Panc1 (cell line): Measurements from ENCODE around the gene CELF2. TPM values are rescaled to one million over a fixed set of nuclear protein-coding genes. Genes with fewer than 3 reads are reported as not detected.

Source experiments
- ATAC-seq: fragments of 200-7000 bp; cut with Tn5 transposase; 2 replicates; pipeline ENCODE4 v1.9.1; 2020; ENCODE audit warnings: mild to moderate bottlenecking, moderate library complexity
- BruUV-seq: library from RNA; stranded (reverse); fragments of 400-500 nt; replicated peaks from 2 replicates; lab custom pipeline; 2021; lab: Mats Ljungman, UMichigan
- CTCF ChIA-PET: fragments of 300-600 bp; sonication (Branson Sonifier 250); formaldehyde crosslinking; loops from one replicate; lab custom pipeline; 2022; ENCODE audit warnings: antibody characterized with exemption; lab: Charles Lee
- POLR2A ChIA-PET: fragments of 300-600 bp; sonication (Branson Sonifier 250); formaldehyde crosslinking; loops from one replicate; lab custom pipeline; 2022; ENCODE audit warnings: antibody characterized with exemption; lab: Charles Lee
- DNase-seq: peaks from one replicate; pipeline ENCODE4 v3.0.0-alpha.2; 2010; ENCODE audit warnings: low read depth, low spot score
- H3K27ac ChIP-seq: 2 replicates; pipeline ENCODE4 v1.5.1; 2011; ENCODE audit warnings: mild to moderate bottlenecking, low read length, inconsistent platforms
- H3K27me3 ChIP-seq: fragments of 200-500 bp; sonication (Bioruptor generic); 2 replicates; pipeline ENCODE4 v1.6.0; 2014; ENCODE audit warnings: low read length, inconsistent platforms; ENCODE audit not compliant: control insufficient read depth, insufficient read depth
- H3K36me3 ChIP-seq: fragments of 200-500 bp; sonication (Bioruptor generic); 2 replicates; pipeline ENCODE4 v1.5.1; 2014; ENCODE audit warnings: inconsistent platforms, mild to moderate bottlenecking, low read length, moderate library complexity; ENCODE audit not compliant: control insufficient read depth, insufficient read depth
- H3K4me1 ChIP-seq: 2 replicates; pipeline ENCODE4 v1.5.1; 2011; ENCODE audit warnings: inconsistent platforms, mild to moderate bottlenecking, low read length, moderate library complexity; ENCODE audit not compliant: control insufficient read depth, insufficient read depth
- H3K4me3 ChIP-seq, 2 experiments: 2 replicates each; pipeline ENCODE4 v1.5.1; 2011 to 2012; ENCODE audit warnings: low read depth in 2 of 2, low read length in 2 of 2, mild to moderate bottlenecking in 2 of 2, inconsistent platforms in 1 of 2, moderate library complexity in 1 of 2
- H3K9me3 ChIP-seq: fragments of 200-500 bp; sonication (Bioruptor generic); 2 replicates; pipeline ENCODE4 v1.5.1; 2014; ENCODE audit warnings: low read depth, mild to moderate bottlenecking, inconsistent platforms, low read length, moderate library complexity; ENCODE audit not compliant: control insufficient read depth, insufficient read depth
- POLR2AphosphoS5 ChIP-seq: IDR thresholded peaks from 2 replicates; pipeline ENCODE4 v1.6.1; 2012; ENCODE audit warnings: mild to moderate bottlenecking, low read depth, low read length, moderate library complexity
- SIN3A ChIP-seq: IDR thresholded peaks from 2 replicates; pipeline ENCODE4 v1.6.1; 2012; ENCODE audit warnings: low read depth, mild to moderate bottlenecking, low read length, moderate library complexity, borderline replicate concordance; ENCODE audit not compliant: insufficient read depth
- TCF7L2 ChIP-seq: IDR thresholded peaks from 2 replicates; pipeline ENCODE4 v1.6.1; 2011; ENCODE audit warnings: mild to moderate bottlenecking, low read depth, low read length, inconsistent platforms
- in situ Hi-C: cut with HindIII; loops from 2 replicates; pipeline ENCODE4 v1.10.0; 2016; ENCODE audit warnings: low sequenced_read_pairs, low pct_unique_long_range_greater_than_20kb
- intact Hi-C: fragments of 100-400 bp; cut with micrococcal nuclease; formaldehyde crosslinking; loops from one replicate; pipeline ENCODE4 v1.10.0; 2022; ENCODE audit not compliant: unreplicated experiment
- total RNA-seq: library from RNA; stranded (reverse); gene quantifications from one replicate; pipeline ENCODE4 v1.2.1, GENCODE V29; 2021; ENCODE audit not compliant: unreplicated experiment
- TF ChIP-seq, protein P1 (sequence below): fragments of 450-650 bp; IDR thresholded peaks from 2 replicates; pipeline ENCODE4 v1.5.1; 2017; ENCODE audit warnings: mild to moderate bottlenecking
- TF ChIP-seq, protein P2 (sequence below), 2 experiments: IDR thresholded peaks; 2 replicates each; pipeline ENCODE4 v1.6.1; 2011 to 2012; ENCODE audit warnings: low read depth in 2 of 2, control low read depth in 1 of 2, low read length in 1 of 2, mild to moderate bottlenecking in 1 of 2, moderate library complexity in 1 of 2; ENCODE audit not compliant: insufficient read depth in 1 of 2

Gene CELF2
- total RNA-seq, 1 experiment from 2014 or later: 0.44 TPM

DNA sequence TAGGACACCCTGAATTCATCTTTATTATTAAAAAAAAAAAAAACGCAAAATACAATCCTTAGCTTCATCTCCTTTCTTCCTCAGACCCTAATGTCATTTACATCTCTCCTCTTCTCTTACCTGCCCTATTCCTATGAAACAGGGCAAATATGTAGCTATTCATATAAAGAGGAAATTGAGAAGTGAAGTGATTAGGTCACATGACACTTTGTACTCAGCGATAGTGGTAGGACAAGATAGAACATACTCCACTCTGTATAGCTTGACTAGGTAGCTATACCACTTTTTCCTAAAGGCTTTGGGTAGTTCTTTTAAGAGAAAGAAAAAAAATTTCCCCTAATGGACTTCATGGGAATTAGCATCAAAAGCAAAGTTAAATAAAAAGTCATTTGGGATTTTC is 6.2 kb upstream of the CELF2 start:
- in situ Hi-C loops: no loop called here
- no TSS peak for BruUV-seq
- no peaks in the 10 kb centered on the region for H3K9me3 ChIP-seq
- DNase-seq: no peak
- H3K27ac ChIP-seq: no peak overlapping the region
- H3K36me3 ChIP-seq: no peaks in the 10 kb centered on the region
- intact Hi-C loops: no loop called here
- TF ChIP-seq POLR2AphosphoS5 (no peak), SIN3A (no peak), TCF7L2 (no peak)
- TF ChIP-seq, protein P1, sequence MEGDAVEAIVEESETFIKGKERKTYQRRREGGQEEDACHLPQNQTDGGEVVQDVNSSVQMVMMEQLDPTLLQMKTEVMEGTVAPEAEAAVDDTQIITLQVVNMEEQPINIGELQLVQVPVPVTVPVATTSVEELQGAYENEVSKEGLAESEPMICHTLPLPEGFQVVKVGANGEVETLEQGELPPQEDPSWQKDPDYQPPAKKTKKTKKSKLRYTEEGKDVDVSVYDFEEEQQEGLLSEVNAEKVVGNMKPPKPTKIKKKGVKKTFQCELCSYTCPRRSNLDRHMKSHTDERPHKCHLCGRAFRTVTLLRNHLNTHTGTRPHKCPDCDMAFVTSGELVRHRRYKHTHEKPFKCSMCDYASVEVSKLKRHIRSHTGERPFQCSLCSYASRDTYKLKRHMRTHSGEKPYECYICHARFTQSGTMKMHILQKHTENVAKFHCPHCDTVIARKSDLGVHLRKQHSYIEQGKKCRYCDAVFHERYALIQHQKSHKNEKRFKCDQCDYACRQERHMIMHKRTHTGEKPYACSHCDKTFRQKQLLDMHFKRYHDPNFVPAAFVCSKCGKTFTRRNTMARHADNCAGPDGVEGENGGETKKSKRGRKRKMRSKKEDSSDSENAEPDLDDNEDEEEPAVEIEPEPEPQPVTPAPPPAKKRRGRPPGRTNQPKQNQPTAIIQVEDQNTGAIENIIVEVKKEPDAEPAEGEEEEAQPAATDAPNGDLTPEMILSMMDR: no peak
- TF ChIP-seq, protein P2, sequence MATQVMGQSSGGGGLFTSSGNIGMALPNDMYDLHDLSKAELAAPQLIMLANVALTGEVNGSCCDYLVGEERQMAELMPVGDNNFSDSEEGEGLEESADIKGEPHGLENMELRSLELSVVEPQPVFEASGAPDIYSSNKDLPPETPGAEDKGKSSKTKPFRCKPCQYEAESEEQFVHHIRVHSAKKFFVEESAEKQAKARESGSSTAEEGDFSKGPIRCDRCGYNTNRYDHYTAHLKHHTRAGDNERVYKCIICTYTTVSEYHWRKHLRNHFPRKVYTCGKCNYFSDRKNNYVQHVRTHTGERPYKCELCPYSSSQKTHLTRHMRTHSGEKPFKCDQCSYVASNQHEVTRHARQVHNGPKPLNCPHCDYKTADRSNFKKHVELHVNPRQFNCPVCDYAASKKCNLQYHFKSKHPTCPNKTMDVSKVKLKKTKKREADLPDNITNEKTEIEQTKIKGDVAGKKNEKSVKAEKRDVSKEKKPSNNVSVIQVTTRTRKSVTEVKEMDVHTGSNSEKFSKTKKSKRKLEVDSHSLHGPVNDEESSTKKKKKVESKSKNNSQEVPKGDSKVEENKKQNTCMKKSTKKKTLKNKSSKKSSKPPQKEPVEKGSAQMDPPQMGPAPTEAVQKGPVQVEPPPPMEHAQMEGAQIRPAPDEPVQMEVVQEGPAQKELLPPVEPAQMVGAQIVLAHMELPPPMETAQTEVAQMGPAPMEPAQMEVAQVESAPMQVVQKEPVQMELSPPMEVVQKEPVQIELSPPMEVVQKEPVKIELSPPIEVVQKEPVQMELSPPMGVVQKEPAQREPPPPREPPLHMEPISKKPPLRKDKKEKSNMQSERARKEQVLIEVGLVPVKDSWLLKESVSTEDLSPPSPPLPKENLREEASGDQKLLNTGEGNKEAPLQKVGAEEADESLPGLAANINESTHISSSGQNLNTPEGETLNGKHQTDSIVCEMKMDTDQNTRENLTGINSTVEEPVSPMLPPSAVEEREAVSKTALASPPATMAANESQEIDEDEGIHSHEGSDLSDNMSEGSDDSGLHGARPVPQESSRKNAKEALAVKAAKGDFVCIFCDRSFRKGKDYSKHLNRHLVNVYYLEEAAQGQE (IDR thresholded peaks at IDR 0.05; ENCODE audit: insufficient read depth in 1 of 2, low read depth in 2 of 2, low read length in 1 of 2): no peak
- H3K4me1 ChIP-seq: no peaks in the 10 kb centered on the region
- ChIA-PET CTCF (no interaction called here), POLR2A (no interaction called here)
- ATAC-seq: no peak
- H3K27me3 ChIP-seq: no peaks in the 10 kb centered on the region
- no peak overlapping the region for H3K4me3 ChIP-seq

DNA sequence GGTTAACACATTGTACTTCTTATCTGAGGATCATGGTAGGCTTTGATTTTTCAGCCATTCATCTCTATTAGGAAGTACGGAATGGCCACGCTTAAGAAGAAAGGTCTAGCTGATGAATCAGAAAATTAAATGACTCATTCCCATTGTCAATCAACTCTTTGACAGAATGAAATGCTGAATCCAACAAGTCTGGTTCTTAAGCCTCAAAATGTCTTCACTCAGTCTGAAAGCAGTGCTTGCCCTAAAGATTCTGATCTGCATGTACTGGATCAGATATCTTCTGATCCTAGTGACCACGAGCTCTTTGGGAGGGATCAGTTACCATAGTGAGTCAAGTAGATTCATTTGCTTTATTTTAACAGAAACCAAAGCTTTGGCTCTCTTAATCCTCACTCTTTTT is 5.7 kb upstream of the CELF2 start:
- Histone ChIP-seq H3K9me3 (no peaks in the 10 kb centered on the region), H3K4me3 (no peak overlapping the region), H3K27ac (no peak overlapping the region), H3K36me3 (no peaks in the 10 kb centered on the region), H3K27me3 (no peaks in the 10 kb centered on the region), H3K4me1 (no peaks in the 10 kb centered on the region)
- intact Hi-C loops: no loop called here
- no peak for DNase-seq
- no peak for TF ChIP-seq POLR2AphosphoS5
- TF ChIP-seq, protein P2 (IDR thresholded peaks at IDR 0.05; ENCODE audit: insufficient read depth in 1 of 2, low read depth in 2 of 2, low read length in 1 of 2): no peak
- no peak for TF ChIP-seq TCF7L2
- TF ChIP-seq, protein P1: no peak
- TF ChIP-seq SIN3A: no peak
- in situ Hi-C loops: no loop called here
- no TSS peak for BruUV-seq
- ChIA-PET POLR2A (no interaction called here), CTCF (no interaction called here)
- no peak for ATAC-seq
